Hepatocyte (in vitro differentiated cells): ENCODE measurements around the gene GPR157. TPM values are rescaled to one million over a fixed set of nuclear protein-coding genes. Genes with fewer than 3 reads are reported as not detected.
"Not testable (repeated sequence)": the region's sequence is repeated elsewhere in the genome, so short reads cannot be mapped to it uniquely, and the experiment has no call there.

ENCODE experiments used
- DNase-seq: peaks from one replicate; pipeline ENCODE4 v3.0.0-alpha.2; 2016; ENCODE audit warnings: low spot score
- H2AFZ ChIP-seq: fragments of 200-600 bp; sonication (generic); 2 replicates; pipeline ENCODE4 v1.6.0; 2016; ENCODE audit warnings: antibody characterized with exemption, mild to moderate bottlenecking
- H3K27ac ChIP-seq: fragments of 200-600 bp; sonication (generic); 2 replicates; pipeline ENCODE4 v1.5.1; 2016; ENCODE audit warnings: mild to moderate bottlenecking
- H3K27me3 ChIP-seq: fragments of 200-600 bp; sonication (generic); 2 replicates; pipeline ENCODE4 v1.6.1; 2016
- H3K36me3 ChIP-seq: fragments of 200-600 bp; sonication (generic); replicated peaks from 2 replicates; pipeline ENCODE4 v1.5.1; 2016; ENCODE audit warnings: low read depth; ENCODE audit not compliant: insufficient read depth
- H3K4me1 ChIP-seq: fragments of 200-600 bp; sonication (generic); 2 replicates; pipeline ENCODE4 v1.5.1; 2016; ENCODE audit warnings: mild to moderate bottlenecking, moderate library complexity; ENCODE audit not compliant: insufficient read depth
- H3K4me2 ChIP-seq: fragments of 200-600 bp; sonication (generic); 2 replicates; pipeline ENCODE4 v1.6.0; 2016
- H3K4me3 ChIP-seq: fragments of 200-600 bp; sonication (generic); 2 replicates; pipeline ENCODE4 v1.5.1; 2016; ENCODE audit warnings: mild to moderate bottlenecking
- H3K79me2 ChIP-seq: fragments of 200-600 bp; sonication (generic); 2 replicates; pipeline ENCODE4 v1.6.0; 2017; ENCODE audit warnings: mild to moderate bottlenecking
- H3K9me2 ChIP-seq: fragments of 200-600 bp; sonication (generic); replicated peaks from 2 replicates; pipeline ENCODE4 v1.6.0; 2017; ENCODE audit warnings: mild to moderate bottlenecking; ENCODE audit not compliant: insufficient read depth
- H3K9me3 ChIP-seq: fragments of 200-600 bp; sonication (generic); 2 replicates; pipeline ENCODE4 v1.5.1; 2016; ENCODE audit warnings: low read depth, mild to moderate bottlenecking
- H4K20me1 ChIP-seq: fragments of 200-600 bp; sonication (generic); 2 replicates; pipeline ENCODE4 v1.6.0; 2016; ENCODE audit warnings: mild to moderate bottlenecking; ENCODE audit not compliant: insufficient read depth, poor library complexity, severe bottlenecking
- CTCF ChIP-seq: fragments of 200-600 bp; sonication (generic); IDR thresholded peaks from 2 replicates; pipeline ENCODE4 v1.5.1; 2016; ENCODE audit warnings: antibody characterized with exemption, mild to moderate bottlenecking; ENCODE audit not compliant: poor library complexity
- EZH2 ChIP-seq: fragments of 200-600 bp; sonication (generic); IDR thresholded peaks from 2 replicates; pipeline ENCODE4 v1.6.1; 2016; ENCODE audit warnings: antibody characterized with exemption, mild to moderate bottlenecking, borderline replicate concordance
- EZH2phosphoT487 ChIP-seq: fragments of 200-600 bp; sonication (generic); IDR thresholded peaks from one replicate; pipeline ENCODE4 v1.6.1; 2018; ENCODE audit warnings: antibody characterized with exemption, mild to moderate bottlenecking, low read depth, moderate library complexity; ENCODE audit not compliant: unreplicated experiment, severe bottlenecking
- WGBS: methylation state at CpG from one replicate; pipeline ENCODE4 v1.1.6; 2016; ENCODE audit warnings: low lambda C conversion rate; ENCODE audit errors: missing lambda C conversion rate; 5-methylcytosine and 5-hydroxymethylcytosine counted together
- polyA plus RNA-seq: library from polyadenylated mRNA; unstranded; fragments of >200 nt; fragmentation: Nextera tagmentation; extraction: Ambion mirVana; gene quantifications from 2 replicates; pipeline ENCODE4 v1.2.1, GENCODE V29; 2016
- total RNA-seq: library from RNA; depleted of rRNA; stranded (reverse); fragments of >200 nt; gene quantifications from 2 replicates; pipeline ENCODE4 v1.2.3, GENCODE V29; 2014

Gene GPR157
- total and polyA plus RNA-seq, 2 experiments from 2014 or later = 14.4 to 18.6 TPM

GRCh38 chr1:9161342-9161741 is 32.4 kb upstream of the GPR157 start:
- Histone ChIP-seq H4K20me1 (peaks cover 5% of the 10 kb centered on the region), H3K4me1 (peaks cover 28% of the 10 kb centered on the region), H3K36me3 (no peaks in the 10 kb centered on the region), H3K79me2 (peaks cover 69% of the 10 kb centered on the region), H3K4me3 (no peak overlapping the region), H3K9me2 (no peaks in the 10 kb centered on the region), H3K4me2 (no peak overlapping the region), H3K27me3 (no peaks in the 10 kb centered on the region), H2AFZ (no peak overlapping the region), H3K27ac (no peak overlapping the region), H3K9me3 (no peaks in the 10 kb centered on the region)
- TF ChIP-seq EZH2phosphoT487 (no peak), EZH2 (no peak), CTCF (no peak)
- DNase-seq = no peak
- 71% methylated on average over 6 of the region's 6 CpGs for WGBS

GRCh38 chr1:9160079-9160717 is 31.3 kb upstream of the GPR157 start:
- WGBS = 91% methylated on average over 7 of the region's 7 CpGs
- Histone ChIP-seq H3K4me1 (peaks cover 25% of the 10 kb centered on the region), H3K27ac (no peak overlapping the region), H3K27me3 (no peaks in the 10 kb centered on the region), H3K9me2 (no peaks in the 10 kb centered on the region), H2AFZ (no peak overlapping the region), H3K36me3 (no peaks in the 10 kb centered on the region), H4K20me1 (peaks cover 5% of the 10 kb centered on the region), H3K79me2 (peaks cover 72% of the 10 kb centered on the region), H3K4me3 (no peak overlapping the region), H3K9me3 (no peaks in the 10 kb centered on the region), H3K4me2 (no peak overlapping the region)
- DNase-seq = no peak
- TF ChIP-seq EZH2phosphoT487 (no peak), CTCF (no peak), EZH2 (no peak)

GRCh38 chr1:9155879-9156278 is 27.0 kb upstream of the GPR157 start:
- WGBS = 100% methylated on average over 1 of the region's 1 CpG
- H3K27me3 ChIP-seq = no peaks in the 10 kb centered on the region
- H3K9me2 ChIP-seq = no peaks in the 10 kb centered on the region
- no peaks in the 10 kb centered on the region for H3K36me3 ChIP-seq
- no peak for DNase-seq
- H3K27ac ChIP-seq = no peak overlapping the region
- no peak overlapping the region for H3K4me2 ChIP-seq
- TF ChIP-seq CTCF (no peak), EZH2 (no peak), EZH2phosphoT487 (no peak)
- no peaks in the 10 kb centered on the region for H3K4me1 ChIP-seq
- peaks cover under 1% of the 10 kb centered on the region for H4K20me1 ChIP-seq
- no peak overlapping the region for H3K4me3 ChIP-seq
- no peak overlapping the region for H2AFZ ChIP-seq
- peaks cover 57% of the 10 kb centered on the region for H3K79me2 ChIP-seq
- no peaks in the 10 kb centered on the region for H3K9me3 ChIP-seq

GRCh38 chr1:9155405-9155804 is 26.5 kb upstream of the GPR157 start:
- not testable (repeated sequence) for H3K4me1 ChIP-seq, H3K4me2 ChIP-seq, H3K27me3 ChIP-seq, DNase-seq, H4K20me1 ChIP-seq, H3K36me3 ChIP-seq, H3K27ac ChIP-seq, H2AFZ ChIP-seq, H3K4me3 ChIP-seq, H3K9me3 ChIP-seq, H3K9me2 ChIP-seq
- H3K79me2 ChIP-seq = peaks cover 54% of the 10 kb centered on the region
